Thoracic aorta (tissue), 2 donors: ENCODE results near the gene TRIM7. TPM values are rescaled to one million over a fixed set of nuclear protein-coding genes. Genes with fewer than 3 reads are reported as not detected.

Source experiments
- ATAC-seq: fragments of 150-250 bp; one replicate; pipeline ENCODE4 v1.8.0; 2017; ENCODE audit warnings: low read depth; ENCODE audit not compliant: insufficient number of reproducible peaks, low FRiP score
- DNase-seq: peaks from one replicate; pipeline ENCODE4 v3.0.0-alpha.2; 2020; ENCODE audit warnings: low spot score
- H3K27ac ChIP-seq, 2 donors: fragments of 200-600 bp; sonication (generic); 1 replicate in 1 of 2; 2 replicates in 1 of 2; pipeline ENCODE4 v1.5.1; 2016; ENCODE audit warnings: mild to moderate bottlenecking in 2 of 2, moderate library complexity in 2 of 2
- H3K27me3 ChIP-seq: fragments of 200-600 bp; sonication (generic); replicated peaks from 2 replicates; pipeline ENCODE4 v1.6.0; 2016; ENCODE audit warnings: mild to moderate bottlenecking; ENCODE audit not compliant: insufficient read depth
- H3K36me3 ChIP-seq: fragments of 200-600 bp; sonication (generic); one replicate; pipeline ENCODE4 v1.5.1; 2016
- H3K4me1 ChIP-seq, 2 donors: fragments of 200-600 bp; sonication (generic); 1 replicate in 1 of 2; 2 replicates in 1 of 2; pipeline versions ENCODE4 v1.5.1 to v1.6.0; 2016; ENCODE audit warnings: low read depth in 2 of 2, mild to moderate bottlenecking in 1 of 2; ENCODE audit not compliant: control insufficient read depth in 1 of 2
- H3K4me3 ChIP-seq: fragments of 200-600 bp; sonication (generic); 2 replicates; pipeline ENCODE4 v1.5.1; 2016; ENCODE audit warnings: mild to moderate bottlenecking
- H3K9me3 ChIP-seq: fragments of 200-600 bp; sonication (generic); 2 replicates; pipeline ENCODE4 v1.5.1; 2016
- total RNA-seq, 2 donors: library from RNA; depleted of rRNA; stranded (reverse); fragments of >200 nt; gene quantifications; one replicate each; pipeline versions ENCODE4 v1.1.0 to v1.2.3, GENCODE V29; 2016
- TF ChIP-seq, protein P1 (sequence below): fragments of 200-600 bp; sonication (generic); IDR thresholded peaks from one replicate; pipeline ENCODE4 v1.5.1; 2019; ENCODE audit warnings: antibody characterized with exemption

Gene TRIM7
- total RNA-seq, 2 donors from 2014 or later: 11.4 to 14.7 TPM

DNA sequence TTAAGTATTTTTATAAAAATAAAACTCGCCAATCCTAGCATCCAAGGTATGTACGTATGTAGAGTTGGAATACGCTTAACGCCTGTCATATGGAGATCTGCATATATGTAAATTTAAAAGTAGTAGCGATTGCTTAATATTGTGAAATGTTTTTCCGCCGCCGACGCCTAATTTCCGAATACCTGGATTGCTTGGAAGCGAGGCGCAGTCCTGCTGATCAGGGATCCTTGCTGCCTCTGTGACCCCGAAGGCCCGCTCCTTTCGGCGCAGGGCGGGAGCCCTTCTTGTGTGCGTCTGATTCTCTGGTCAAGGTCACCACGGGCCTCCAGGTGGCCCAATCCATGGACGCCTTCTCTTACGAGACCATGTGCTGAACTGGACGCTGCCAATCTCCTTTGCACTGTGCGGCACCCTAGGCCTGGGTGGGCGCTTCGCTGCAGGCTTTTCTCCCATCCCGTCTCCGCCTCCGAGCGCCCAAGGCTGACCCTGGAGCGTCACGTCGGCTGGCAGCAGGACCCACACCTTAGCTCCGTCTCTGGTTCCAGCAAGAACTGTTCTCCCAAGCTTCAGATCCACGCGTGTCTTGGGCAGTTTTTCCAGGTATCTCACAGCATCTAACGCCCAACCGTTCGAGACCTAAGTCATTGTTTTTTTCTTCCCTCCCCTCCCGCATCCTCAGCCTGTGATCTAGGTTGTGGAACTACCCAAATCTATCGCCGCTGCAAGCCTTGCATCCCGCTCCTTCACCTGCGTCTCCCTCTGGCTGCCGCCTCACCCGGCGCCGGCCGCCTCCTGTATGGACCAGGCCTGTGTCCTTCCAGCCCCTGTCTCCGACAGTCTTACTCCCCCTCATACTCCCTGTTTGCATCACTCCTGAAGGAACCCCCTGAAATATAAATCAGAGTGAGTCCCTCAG lies 14.5 kb upstream of the TRIM7 start:
- no peaks in the 10 kb centered on the region for H3K9me3 ChIP-seq
- H3K36me3 ChIP-seq: no peaks in the 10 kb centered on the region
- ATAC-seq: no peak
- H3K27ac ChIP-seq: no peak overlapping the region
- H3K4me3 ChIP-seq: no peak overlapping the region
- no peak for DNase-seq
- no peaks in the 10 kb centered on the region for H3K27me3 ChIP-seq
- H3K4me1 ChIP-seq: peaks cover 11 to 15% of the 10 kb centered on the region in 2 donors
- TF ChIP-seq, protein P1, sequence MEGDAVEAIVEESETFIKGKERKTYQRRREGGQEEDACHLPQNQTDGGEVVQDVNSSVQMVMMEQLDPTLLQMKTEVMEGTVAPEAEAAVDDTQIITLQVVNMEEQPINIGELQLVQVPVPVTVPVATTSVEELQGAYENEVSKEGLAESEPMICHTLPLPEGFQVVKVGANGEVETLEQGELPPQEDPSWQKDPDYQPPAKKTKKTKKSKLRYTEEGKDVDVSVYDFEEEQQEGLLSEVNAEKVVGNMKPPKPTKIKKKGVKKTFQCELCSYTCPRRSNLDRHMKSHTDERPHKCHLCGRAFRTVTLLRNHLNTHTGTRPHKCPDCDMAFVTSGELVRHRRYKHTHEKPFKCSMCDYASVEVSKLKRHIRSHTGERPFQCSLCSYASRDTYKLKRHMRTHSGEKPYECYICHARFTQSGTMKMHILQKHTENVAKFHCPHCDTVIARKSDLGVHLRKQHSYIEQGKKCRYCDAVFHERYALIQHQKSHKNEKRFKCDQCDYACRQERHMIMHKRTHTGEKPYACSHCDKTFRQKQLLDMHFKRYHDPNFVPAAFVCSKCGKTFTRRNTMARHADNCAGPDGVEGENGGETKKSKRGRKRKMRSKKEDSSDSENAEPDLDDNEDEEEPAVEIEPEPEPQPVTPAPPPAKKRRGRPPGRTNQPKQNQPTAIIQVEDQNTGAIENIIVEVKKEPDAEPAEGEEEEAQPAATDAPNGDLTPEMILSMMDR: no peak

DNA sequence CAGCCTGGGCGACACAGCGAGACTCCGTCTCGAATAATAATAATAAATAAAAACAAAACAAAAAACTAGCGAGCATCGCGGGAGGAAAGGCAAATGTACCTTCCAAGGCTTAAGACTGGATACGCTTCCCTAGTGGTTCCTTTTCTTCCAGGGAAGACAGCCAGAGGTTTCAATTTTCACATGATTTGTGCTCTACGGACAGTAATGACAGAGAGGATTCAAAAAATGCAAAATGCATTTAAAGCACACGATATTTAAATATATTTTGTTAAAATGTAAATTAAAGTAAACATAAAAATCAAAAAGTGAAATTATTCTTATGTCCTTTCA lies 13.8 kb upstream of the TRIM7 start:
- DNase-seq (no peak), ATAC-seq (no peak)
- H3K9me3 ChIP-seq: no peaks in the 10 kb centered on the region
- peaks cover 9% of the 10 kb centered on the region in 2 donors for H3K4me1 ChIP-seq
- peak overlapping the region; percentile 66 for H3K4me3 ChIP-seq
- H3K27me3 ChIP-seq: no peaks in the 10 kb centered on the region
- TF ChIP-seq, protein P1: no peak
- H3K27ac ChIP-seq: peak overlapping the region; percentile 49 to 60
- H3K36me3 ChIP-seq: no peaks in the 10 kb centered on the region

DNA sequence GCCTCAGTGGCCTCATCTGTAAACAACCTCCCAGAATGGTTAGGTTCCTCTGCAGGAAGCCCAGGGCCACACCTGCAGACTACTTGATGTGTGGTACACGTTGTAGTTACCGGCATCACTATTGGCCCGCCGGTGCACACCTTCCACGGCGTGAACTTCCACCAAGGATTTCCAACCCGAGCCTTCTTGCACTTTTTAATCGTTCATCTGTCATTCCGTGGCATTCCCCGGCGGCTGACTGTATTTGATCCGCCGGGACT lies 12.7 kb upstream of the TRIM7 start:
- Histone ChIP-seq H3K27ac (peak overlapping the region; percentile 49 to 60), H3K36me3 (no peaks in the 10 kb centered on the region), H3K27me3 (no peaks in the 10 kb centered on the region), H3K4me1 (peaks cover 9% of the 10 kb centered on the region in 2 donors), H3K9me3 (no peaks in the 10 kb centered on the region), H3K4me3 (peak overlapping the region; percentile 66)
- TF ChIP-seq, protein P1: no peak
- DNase-seq (no peak), ATAC-seq (no peak)

DNA sequence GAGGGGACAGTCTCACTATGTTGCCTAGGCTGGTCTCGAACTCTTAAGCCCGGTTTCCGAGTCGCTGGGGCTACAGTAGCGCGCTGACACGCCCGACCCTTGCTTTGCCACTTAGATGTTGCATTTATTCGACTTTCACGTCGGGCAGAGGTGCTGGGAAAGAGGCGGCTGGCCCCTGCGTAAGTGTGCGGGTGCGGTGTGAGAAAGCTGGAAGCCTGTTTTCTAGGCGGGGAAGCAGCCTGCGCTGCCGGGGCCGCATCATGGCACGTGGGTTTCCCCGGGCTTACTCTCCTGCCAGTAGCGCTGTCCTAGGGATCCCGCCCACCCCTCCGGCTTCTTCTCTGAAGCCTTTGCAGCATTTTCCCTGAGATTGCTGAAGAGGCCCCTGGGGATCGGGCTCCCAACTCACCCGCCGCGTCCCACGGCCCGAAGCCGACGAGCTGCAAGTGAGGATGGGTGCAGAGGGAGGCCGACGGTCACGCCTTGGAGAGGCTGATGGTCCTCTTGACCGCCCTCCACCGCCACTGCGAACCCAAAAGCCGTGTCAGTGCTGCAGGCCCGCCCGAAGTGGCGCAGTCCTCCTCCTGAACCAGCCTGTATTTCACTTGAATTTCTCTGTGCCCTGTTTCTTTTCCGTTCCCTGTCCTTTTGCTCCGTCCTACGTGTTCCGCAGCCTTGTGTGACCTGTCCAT lies 12.3 kb upstream of the TRIM7 start:
- peak overlapping the region; percentile 49 to 60 for H3K27ac ChIP-seq
- TF ChIP-seq, protein P1: no peak
- peak overlapping the region; percentile 66 for H3K4me3 ChIP-seq
- no peaks in the 10 kb centered on the region for H3K9me3 ChIP-seq
- DNase-seq: no peak
- peaks cover 9% of the 10 kb centered on the region in 2 donors for H3K4me1 ChIP-seq
- no peaks in the 10 kb centered on the region for H3K27me3 ChIP-seq
- no peaks in the 10 kb centered on the region for H3K36me3 ChIP-seq
- no peak for ATAC-seq
